Glutamatergic neuron (in vitro differentiated cells): ENCODE measurements around the gene LRRC71. TPM values are rescaled to one million over a fixed set of nuclear protein-coding genes. Genes with fewer than 3 reads are reported as not detected.

Experiments used
- DNase-seq: peaks from one replicate; pipeline ENCODE4 v3.0.0; 2022
- H3K27ac Mint-ChIP-seq: one replicate; pipeline ENCODE4 v1.8.0; 2020; ENCODE audit warnings: mild to moderate bottlenecking, mixed read lengths, inconsistent platforms; ENCODE audit not compliant: unreplicated experiment
- H3K27me3 Mint-ChIP-seq: one replicate; pipeline ENCODE4 v1.8.0; 2020; ENCODE audit warnings: mild to moderate bottlenecking, moderate library complexity, mixed read lengths, inconsistent platforms; ENCODE audit not compliant: unreplicated experiment
- H3K36me3 Mint-ChIP-seq: one replicate; pipeline ENCODE4 v1.8.0; 2020; ENCODE audit warnings: mild to moderate bottlenecking, mixed read lengths, inconsistent platforms; ENCODE audit not compliant: unreplicated experiment
- H3K4me1 Mint-ChIP-seq: one replicate; pipeline ENCODE4 v1.8.0; 2020; ENCODE audit warnings: mild to moderate bottlenecking, low read depth, mixed read lengths, inconsistent platforms; ENCODE audit not compliant: unreplicated experiment
- H3K4me3 Mint-ChIP-seq: one replicate; pipeline ENCODE4 v1.8.0; 2020; ENCODE audit warnings: mild to moderate bottlenecking, mixed read lengths, inconsistent platforms; ENCODE audit not compliant: unreplicated experiment
- H3K9me3 Mint-ChIP-seq: one replicate; pipeline ENCODE4 v1.8.0; 2020; ENCODE audit warnings: mild to moderate bottlenecking, moderate library complexity, mixed read lengths, inconsistent platforms; ENCODE audit not compliant: unreplicated experiment
- total RNA-seq: library from RNA; stranded (reverse); fragmentation: NEBNext Ultra II Directional; extraction: Animal tissue kit (Norgen Biotek cat#: 25700); gene quantifications from one replicate; pipeline ENCODE4 v1.2.1, GENCODE V29; 2021; ENCODE audit not compliant: unreplicated experiment
- TF ChIP-seq, protein P1 (sequence below): fragments of 200-600 bp; sonication (generic); IDR thresholded peaks from one replicate; pipeline ENCODE4 v1.5.0; 2021; ENCODE audit not compliant: partially characterized antibody, unreplicated experiment

Gene LRRC71
- total RNA-seq, 1 donor from 2014 or later, result not detected

DNA sequence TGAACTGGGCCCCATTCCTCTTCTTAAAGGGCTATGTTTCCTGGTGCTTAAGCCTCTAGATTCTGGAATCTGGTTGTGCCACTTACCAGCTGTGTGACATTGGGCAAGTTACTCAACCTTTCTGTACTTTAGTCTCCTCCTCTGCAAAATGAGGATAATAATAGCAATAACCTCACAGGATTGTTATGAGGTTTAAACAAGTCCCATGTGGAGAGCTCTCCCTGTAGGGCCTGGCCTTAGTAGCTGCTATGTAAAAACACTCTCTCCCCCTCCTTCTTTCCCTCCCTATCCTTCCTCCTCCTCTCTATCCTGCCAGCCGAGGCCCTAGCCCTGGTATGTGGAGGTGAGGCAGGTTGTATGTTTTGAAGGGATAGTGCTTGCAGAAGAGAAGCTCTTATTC, 35.1 kb upstream of the LRRC71 start:
- Mint-ChIP-seq H3K36me3 (no peaks in the 10 kb centered on the region), H3K9me3 (peaks cover 14% of the 10 kb centered on the region), H3K4me3 (peak overlapping the region; percentile 14), H3K27me3 (peaks cover 29% of the 10 kb centered on the region), H3K4me1 (peaks cover 73% of the 10 kb centered on the region), H3K27ac (no peak overlapping the region)
- DNase-seq, result no peak
- TF ChIP-seq, protein P1, sequence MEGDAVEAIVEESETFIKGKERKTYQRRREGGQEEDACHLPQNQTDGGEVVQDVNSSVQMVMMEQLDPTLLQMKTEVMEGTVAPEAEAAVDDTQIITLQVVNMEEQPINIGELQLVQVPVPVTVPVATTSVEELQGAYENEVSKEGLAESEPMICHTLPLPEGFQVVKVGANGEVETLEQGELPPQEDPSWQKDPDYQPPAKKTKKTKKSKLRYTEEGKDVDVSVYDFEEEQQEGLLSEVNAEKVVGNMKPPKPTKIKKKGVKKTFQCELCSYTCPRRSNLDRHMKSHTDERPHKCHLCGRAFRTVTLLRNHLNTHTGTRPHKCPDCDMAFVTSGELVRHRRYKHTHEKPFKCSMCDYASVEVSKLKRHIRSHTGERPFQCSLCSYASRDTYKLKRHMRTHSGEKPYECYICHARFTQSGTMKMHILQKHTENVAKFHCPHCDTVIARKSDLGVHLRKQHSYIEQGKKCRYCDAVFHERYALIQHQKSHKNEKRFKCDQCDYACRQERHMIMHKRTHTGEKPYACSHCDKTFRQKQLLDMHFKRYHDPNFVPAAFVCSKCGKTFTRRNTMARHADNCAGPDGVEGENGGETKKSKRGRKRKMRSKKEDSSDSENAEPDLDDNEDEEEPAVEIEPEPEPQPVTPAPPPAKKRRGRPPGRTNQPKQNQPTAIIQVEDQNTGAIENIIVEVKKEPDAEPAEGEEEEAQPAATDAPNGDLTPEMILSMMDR, result no peak

- Mint-ChIP-seq H3K27me3 (peaks cover 32% of the 10 kb centered on the region), H3K4me3 (peak overlapping the region; percentile 74), H3K36me3 (no peaks in the 10 kb centered on the region), H3K4me1 (peaks cover 70% of the 10 kb centered on the region), H3K27ac (peak overlapping the region; percentile 81), H3K9me3 (peaks cover 14% of the 10 kb centered on the region)
- TF ChIP-seq, protein P1, result no peak
- DNase-seq, result no peak
Measured at GRCh38 chr1:156885880-156886355, 34.5 kb upstream of the LRRC71 start.

DNA sequence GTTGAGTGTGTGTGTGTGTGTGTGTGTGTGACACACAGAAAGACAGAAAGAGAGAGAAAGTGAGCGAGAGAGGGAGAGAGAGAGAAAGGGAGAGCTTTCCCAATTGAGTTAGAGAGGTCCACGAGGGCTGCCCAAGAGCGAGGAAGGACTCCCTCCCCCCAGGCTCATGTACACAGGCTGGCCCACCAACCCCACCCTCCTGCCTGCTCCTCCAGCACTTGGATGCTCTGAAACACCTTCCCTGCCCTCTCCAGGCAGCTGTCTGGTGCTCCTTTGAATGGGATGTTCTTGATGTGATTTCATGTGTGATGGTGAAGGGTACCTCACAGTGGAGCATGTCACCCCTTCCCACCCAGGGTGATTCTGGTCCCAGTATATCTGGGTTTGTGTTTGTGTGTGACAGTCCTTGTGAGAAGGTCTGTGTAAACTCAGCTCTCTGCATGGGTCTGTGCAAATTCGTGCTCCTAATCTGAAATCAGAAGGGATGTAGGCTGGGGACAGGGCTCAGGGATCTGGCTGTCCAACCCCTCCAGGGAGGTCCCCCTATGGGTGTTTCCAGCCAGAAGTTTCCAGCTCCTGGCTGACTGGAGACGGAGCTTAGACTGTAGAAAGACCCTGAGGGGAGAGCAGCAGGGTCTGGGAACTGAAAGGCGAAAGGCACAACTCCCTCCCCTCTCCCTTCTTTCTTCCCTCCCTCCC, 33.7 kb upstream of the LRRC71 start:
- Mint-ChIP-seq H3K27ac (peak overlapping the region; percentile 81), H3K9me3 (peaks cover 14% of the 10 kb centered on the region), H3K27me3 (peaks cover 40% of the 10 kb centered on the region), H3K36me3 (no peaks in the 10 kb centered on the region), H3K4me1 (peaks cover 66% of the 10 kb centered on the region), H3K4me3 (peak overlapping the region; percentile 74)
- no peak for DNase-seq
- TF ChIP-seq, protein P1, result no peak

DNA sequence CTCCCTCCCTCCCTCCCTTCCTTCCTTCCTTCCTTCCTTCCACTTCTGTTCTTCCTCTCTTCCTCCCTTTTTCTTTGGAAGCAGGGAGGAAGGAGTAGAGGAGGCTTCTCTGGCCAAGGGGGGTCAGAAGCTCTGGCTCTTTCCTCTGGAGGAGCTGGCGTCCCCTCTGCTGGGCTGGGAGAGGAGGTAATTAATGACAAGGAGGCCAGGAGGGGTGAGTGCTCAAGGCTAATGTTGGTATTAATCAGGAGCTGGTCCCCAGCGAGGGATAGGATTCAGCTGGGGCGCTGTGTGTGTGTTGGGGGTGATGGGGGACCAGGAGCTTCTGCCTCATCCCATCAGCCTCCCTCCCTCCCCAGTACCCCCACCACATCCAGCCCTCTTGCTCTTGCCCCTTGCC, 33.1 kb upstream of the LRRC71 start:
- no peaks in the 10 kb centered on the region for H3K36me3 Mint-ChIP-seq
- peak overlapping the region; percentile 9 for H3K27ac Mint-ChIP-seq
- H3K27me3 Mint-ChIP-seq, result peaks cover 39% of the 10 kb centered on the region
- no peak for DNase-seq
- H3K4me1 Mint-ChIP-seq, result peaks cover 60% of the 10 kb centered on the region
- H3K4me3 Mint-ChIP-seq, result no peak overlapping the region
- H3K9me3 Mint-ChIP-seq, result peaks cover 14% of the 10 kb centered on the region
- TF ChIP-seq, protein P1, result no peak

GRCh38 chr1:156887734-156888133, 32.7 kb upstream of the LRRC71 start:
- peak overlapping the region; percentile 71 for H3K27ac Mint-ChIP-seq
- no peak for DNase-seq
- H3K36me3 Mint-ChIP-seq, result no peaks in the 10 kb centered on the region
- TF ChIP-seq, protein P1, result no peak
- H3K9me3 Mint-ChIP-seq, result peaks cover 14% of the 10 kb centered on the region
- H3K4me3 Mint-ChIP-seq, result peak overlapping the region; percentile 16
- peaks cover 35% of the 10 kb centered on the region for H3K27me3 Mint-ChIP-seq
- H3K4me1 Mint-ChIP-seq, result peaks cover 56% of the 10 kb centered on the region
